ENCODE measurements around the gene PCBD1.
"Not testable (repeated sequence)": the region's sequence is repeated elsewhere in the genome, so short reads cannot be mapped to it uniquely, and the experiment has no call there.

The PCBD1 gene

GRCh38 chr10:70861495-70862197, 26.7 kb downstream of the PCBD1 start:
- not testable (repeated sequence) for DNase-seq

- no peak for DNase-seq
These were observed 29.6 kb downstream of the PCBD1 start for GRCh38 chr10:70858759-70859158.

GRCh38 chr10:70856454-70856853, 31.9 kb downstream of the PCBD1 start:
- no peak for DNase-seq

GRCh38 chr10:70853457-70853856, 34.9 kb downstream of the PCBD1 start:
- no peak for DNase-seq

- DNase-seq = no peak
These were observed 35.3 kb downstream of the PCBD1 start for GRCh38 chr10:70853038-70853437.

- no peak for DNase-seq
These were observed 36.5 kb downstream of the PCBD1 start for GRCh38 chr10:70851597-70852475.

- no peak for DNase-seq
These were observed 38.3 kb downstream of the PCBD1 start for GRCh38 chr10:70850097-70850496.

GRCh38 chr10:70849582-70850016, 38.8 kb downstream of the PCBD1 start:
- no peak for DNase-seq

GRCh38 chr10:70847659-70848360, 40.6 kb downstream of the PCBD1 start:
- DNase-seq = peak; percentile 50

- DNase-seq = no peak
These were observed 41.6 kb downstream of the PCBD1 start for GRCh38 chr10:70846795-70847194.

- DNase-seq = no peak
These were observed 42.5 kb downstream of the PCBD1 start for GRCh38 chr10:70845816-70846215.

GRCh38 chr10:70845256-70845655, 43.1 kb downstream of the PCBD1 start:
- no peak for DNase-seq

- no peak for DNase-seq
These were observed 44.4 kb downstream of the PCBD1 start for GRCh38 chr10:70843776-70844489.

- DNase-seq = no peak
These were observed 45.0 kb downstream of the PCBD1 start for GRCh38 chr10:70843333-70843732.

- no peak for DNase-seq
These were observed 47.5 kb downstream of the PCBD1 start for GRCh38 chr10:70840836-70841235.

- DNase-seq = no peak
These were observed 50.0 kb downstream of the PCBD1 start for GRCh38 chr10:70838270-70838805.

GRCh38 chr10:70837660-70838059, 50.7 kb downstream of the PCBD1 start:
- no peak for DNase-seq

- DNase-seq = no peak
These were observed 52.0 kb downstream of the PCBD1 start for GRCh38 chr10:70836319-70836718.

- DNase-seq = no peak
These were observed 53.8 kb downstream of the PCBD1 start for GRCh38 chr10:70834441-70835151.

GRCh38 chr10:70834021-70834420, 54.3 kb downstream of the PCBD1 start:
- no peak for DNase-seq

- no peak for DNase-seq
These were observed 54.8 kb downstream of the PCBD1 start for GRCh38 chr10:70833601-70834000.
